HG03558 (cell line): ENCODE results near the gene NAV1.
"Not testable (repeated sequence)": the region's sequence is repeated elsewhere in the genome, so short reads cannot be mapped to it uniquely, and the experiment has no call there.

Experiments used
- ATAC-seq: cut with Tn5 transposase; IDR thresholded peaks from one replicate; pipeline ENCODE4 v1.9.1; 2021; ENCODE audit warnings: moderate number of reproducible peaks; ENCODE audit not compliant: unreplicated experiment; ENCODE audit errors: extremely low read depth

NAV1 gene

DNA sequence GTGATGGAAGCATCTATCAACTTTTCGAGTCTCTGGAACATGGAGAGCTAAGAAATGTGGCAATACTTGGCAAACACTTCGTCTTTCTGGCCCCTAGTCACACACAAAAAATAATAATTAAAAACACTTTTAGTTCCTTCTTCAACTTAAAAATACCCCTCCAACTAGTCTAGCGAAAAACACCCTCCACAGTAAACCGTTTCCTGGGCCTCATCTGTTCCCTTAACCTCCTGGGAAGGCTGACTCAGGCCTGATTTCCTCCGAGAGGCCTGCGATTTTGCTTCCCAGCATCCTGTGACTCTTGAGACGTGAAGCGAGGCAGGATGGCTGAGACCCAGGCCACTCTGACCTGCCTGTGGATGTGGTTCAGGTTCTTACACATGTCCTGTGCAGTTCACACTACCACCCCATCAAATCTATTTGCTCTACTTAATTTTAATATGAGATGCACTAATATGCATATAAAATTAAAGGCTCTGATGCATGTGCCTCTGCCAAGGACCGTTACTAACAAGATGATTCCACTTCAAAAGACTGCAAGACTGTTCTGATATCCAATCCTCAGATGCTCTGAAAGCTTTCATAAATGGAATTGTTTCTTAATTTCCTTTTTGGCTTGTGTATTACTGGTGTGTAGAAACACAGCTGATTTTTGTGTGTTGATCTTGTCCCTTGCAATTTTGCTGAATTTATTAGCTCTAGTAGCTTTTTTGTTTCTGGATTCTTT is 3.5 kb downstream of the NAV1 start:
- ATAC-seq = no peak

DNA sequence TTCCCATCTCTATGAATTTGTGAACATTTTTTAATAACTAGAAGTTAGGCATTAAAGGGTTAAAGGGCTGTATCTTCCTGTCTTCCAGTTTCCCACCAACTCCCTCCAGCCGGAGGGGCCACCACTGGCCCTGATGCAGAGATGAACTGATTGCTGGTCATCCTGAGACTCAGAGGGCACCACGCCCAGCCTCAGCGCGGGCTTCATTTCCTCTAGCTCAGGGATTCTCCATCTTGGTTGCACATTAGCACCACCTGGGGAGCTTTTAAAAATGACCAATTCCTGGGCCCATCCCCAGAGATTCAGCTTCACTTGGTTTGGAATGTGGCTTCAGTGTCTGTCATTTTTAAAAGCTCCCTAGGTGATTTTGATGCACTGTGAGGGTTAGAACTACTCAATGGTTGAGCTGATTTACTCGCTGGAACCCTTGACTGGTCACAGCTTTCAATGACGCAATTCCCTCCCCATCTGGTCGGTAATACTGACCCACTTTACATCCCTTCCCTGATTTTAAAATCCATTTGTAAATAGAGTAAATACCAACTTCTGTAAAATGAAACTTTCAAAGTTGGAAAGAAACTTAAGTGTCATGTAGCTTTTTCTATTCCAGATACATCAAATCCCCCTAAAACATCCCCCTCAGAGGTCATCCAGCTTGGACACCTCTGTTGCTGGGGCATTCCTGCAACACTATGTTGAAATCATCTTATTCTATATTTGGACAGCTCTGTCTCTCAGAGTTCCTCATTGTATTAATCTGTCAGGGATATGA is 5.1 kb downstream of the NAV1 start:
- no peak for ATAC-seq

DNA sequence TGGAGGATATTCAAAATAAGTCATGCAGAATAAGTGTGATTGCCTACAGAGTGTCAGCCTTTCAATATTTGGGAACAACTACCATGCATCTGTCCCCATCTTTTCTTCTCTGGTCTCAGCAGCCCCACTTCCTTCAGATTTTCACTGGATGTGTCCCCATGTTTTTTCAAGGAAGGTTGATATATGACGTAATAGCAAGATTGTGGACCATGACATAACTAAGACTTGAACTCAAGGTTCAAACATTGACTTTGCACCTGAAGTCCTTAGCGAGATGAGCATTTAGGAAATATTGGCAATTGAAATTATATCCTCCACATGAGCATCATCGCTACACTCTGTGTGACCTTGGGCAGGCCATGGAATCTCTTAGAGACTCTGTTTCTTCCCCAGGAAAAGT is 5.8 kb downstream of the NAV1 start:
- no peak for ATAC-seq

DNA sequence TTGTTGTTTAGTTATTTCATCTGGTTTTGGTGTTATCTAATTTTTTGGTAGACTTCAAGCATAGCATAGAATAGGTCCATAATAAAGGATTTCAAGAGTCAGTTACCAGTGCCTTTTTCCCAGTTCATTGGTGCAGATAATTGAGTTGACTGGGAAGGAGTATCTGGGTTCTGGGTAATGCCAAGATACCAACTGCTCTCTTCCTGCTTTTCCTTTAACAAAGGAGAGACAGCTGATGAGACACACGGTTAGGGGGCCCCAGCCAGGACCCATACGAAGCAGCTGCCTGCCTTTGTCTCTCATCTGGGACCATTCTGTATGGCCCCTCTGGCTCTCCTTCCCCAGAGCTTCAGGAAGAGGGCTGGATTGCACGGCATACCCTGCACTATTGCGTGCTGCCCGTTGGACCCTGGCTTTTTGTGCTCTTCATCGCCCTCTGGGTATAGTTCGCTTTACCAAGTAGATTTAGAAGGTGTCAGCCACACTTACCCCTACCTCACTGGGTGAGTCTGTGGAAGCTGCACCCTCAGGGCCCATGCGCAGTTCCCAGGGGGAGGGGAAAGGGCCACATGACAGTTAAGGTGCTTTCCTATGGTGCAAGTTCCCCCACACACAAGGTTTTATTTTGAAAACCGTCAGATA is 7.0 kb downstream of the NAV1 start:
- ATAC-seq = no peak

DNA sequence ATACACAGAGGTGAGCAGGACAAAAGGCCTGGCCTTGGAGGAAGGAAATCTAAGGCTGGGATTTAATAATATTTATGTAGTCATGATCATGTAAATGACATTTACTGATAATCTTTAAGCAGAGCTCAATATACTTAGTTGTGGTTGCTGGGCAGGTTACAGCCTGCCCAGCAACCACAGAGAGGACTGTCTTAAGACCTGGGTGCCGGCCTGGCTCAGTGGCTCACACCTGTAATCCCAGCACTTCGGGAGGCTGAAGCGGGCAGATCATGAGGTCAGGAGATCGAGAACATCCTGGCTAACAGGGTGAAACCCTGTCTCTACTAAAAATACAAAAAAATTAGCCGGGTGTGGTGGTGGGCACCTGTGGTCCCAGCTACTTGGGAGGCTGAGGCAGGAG is 10.6 kb downstream of the NAV1 start:
- not testable (repeated sequence) for ATAC-seq

DNA sequence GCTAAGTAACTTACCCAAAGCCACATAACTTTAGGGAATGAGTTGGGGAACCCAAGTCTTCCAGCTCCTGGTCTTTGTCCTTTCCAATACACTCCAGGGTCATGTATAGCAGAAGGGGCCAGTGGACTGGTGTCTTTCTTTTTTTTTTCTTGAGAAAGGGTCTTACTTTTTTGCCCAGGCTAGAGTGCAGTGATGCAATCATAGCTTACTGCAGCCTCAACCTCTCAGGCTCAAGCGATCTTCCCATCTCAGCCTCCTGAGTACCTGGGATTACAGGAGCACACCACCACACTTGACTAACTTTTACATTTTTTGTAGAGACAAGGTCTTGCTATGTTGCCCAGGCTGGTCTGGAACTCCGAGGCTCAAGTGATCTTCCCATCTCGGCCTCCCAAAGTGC is 12.2 kb downstream of the NAV1 start:
- ATAC-seq = no peak

DNA sequence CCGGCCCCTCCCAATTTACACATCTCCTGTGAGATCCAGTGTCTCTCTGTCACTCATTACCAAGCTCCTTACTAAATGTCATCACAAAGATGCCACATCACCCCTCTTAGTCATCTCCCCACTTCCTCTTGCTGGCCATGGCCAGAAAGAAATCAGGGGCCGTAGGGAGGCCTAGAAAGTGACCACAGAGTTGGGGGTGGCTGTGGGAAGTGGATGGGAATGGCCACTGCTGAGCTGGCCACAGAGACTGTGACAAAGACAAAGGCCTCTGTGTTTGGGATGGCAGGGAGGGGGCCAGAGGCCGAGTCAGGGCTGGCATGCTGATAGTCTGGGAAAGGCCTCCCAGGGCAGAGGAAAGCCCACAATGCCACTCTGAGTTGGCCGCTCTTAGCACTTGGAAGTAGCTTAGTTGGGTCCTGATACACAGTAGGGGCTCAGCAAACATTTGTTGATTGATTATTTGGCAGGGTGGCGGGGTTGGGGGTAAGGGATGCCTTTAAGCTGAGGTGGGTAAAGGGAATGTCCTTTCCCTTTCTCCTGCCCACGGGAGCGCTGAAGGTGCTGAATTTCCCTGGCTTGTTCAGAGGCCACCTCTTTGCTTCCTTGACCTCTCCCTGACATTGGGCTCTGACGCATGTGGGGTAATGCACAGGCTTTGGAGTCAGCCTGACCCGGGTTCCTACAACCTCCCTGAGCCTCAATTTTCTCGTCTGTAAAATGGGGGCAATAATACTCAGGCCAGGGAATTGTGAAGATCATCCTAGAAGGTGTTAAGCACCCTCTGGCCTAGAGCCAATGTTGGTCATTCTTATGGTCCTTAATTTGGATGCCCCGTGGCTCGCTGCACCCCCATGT is 13.2 kb downstream of the NAV1 start:
- ATAC-seq = no peak

DNA sequence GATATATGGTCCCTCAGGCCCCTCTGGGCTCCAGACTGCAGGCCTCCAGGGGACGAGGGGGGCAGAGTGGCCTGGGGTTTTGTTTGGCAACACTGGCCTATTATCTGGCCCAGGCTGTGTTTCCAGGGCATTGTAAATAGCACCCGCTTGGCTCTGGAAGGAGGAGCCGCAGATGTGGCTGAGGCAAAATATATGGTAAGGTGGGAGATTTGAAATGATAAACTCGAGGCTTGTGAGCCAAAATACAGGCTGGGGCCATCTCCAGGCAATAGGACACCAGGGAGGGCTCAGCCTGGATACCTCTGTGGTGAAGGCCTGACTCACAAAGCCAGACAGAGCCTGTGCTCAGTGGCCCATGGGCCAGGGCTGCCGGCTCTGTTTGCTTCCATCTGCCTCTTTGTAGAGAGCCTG is 14.0 kb downstream of the NAV1 start:
- ATAC-seq = no peak

DNA sequence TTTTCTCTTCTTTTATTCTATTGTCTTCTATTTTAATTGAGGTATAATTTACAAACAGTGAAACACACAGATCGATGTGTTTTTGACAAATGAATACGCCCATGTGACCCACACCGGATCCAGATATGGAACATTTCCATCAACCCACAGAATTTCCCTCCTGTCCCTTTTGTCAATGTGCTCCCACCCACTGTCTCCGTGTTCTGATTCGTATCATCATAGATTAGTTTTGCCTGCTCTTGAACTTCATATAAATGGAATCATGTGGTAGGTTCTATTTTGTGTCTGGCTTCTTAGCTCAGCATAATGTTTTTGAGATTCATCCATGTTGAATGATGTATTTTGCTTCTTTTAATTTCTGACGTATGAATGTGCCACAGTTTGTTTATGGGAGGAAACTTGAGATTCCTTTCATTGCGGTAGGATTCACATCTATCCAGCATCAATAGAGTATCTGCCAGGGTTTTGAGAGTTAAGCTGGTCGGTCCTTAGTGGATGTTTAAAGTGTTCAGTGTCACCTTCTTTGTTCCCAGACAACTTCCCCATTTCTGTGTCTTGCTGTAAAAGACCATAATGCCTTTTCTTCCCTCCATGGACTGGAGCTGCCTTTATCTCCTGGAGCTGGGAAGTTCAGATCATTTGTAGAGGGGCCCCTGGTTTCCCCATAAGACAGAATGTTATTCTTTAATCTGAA is 14.7 kb downstream of the NAV1 start:
- ATAC-seq = no peak

DNA sequence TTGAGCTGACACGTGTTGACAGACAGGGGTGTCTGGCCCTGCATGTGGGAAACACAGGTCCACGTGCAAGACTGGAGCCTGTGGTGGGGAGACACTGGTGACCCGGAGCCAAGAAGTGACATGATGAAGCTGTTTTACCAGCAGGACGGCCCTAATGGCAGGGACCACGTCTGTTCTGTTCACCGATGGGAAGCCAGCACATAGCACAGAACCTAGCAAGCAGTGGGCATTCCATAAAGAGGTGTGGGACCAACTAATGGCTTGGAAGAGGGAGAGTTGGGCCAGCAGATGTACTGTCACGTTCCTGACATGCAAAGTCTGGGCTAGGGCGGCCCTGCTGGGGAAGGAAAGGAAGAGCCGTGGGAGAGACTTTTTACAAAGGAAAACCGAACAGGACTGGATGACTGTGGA is 15.3 kb downstream of the NAV1 start:
- no peak for ATAC-seq

DNA sequence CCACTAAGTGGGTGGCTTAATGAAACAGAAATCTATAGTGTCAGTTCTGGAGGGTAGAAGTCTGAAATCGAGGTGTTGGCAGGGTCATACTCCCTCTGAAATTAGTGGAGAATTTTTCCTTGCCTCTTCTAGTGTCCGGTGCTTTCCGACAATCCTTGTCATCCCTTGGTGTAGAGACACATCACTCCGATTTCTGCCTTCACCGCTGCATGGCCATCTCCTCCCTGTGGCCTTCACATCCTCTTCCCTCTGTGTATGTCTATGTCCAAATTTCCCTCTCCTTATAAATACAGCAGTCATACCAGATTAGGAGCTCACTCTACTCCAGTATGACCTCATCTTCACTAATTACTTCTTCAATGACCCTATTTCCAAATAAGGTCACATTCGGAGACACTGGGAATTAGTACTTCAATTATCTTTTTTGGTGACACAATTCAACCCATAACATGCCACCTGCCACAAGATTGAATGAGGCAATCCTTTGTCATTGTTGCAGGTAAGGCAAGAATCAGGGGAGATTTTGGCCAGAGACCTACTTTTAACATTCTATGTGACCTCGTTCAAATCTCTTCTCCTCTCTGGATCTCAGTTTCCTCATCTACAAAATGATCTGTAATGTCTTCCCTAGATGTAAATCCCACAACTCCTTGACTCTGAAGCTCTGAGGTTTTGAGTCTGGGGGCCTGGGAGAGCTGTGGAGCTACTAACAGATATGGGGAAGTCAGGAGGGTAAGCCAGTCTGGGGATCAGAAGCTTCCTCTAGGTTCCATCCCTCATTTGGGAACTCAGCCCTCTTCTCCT is 16.1 kb downstream of the NAV1 start:
- no peak for ATAC-seq

DNA sequence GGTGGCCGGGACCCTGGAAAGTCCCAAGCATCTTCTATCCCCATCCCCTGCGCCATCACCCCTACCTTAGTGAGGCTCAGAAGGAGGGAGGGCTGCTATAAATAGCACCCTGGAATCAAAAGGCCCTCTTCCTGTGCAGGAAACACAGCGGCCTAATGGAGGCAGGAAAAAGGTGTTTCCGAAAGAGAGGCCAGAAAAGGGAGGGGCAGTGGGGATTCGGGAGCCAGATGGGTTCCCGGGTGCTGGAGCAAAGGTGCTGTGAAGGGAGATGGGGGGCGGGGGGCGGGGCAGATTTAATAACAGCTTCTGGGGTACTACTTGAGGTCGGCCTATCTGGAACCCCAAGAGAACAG is 16.6 kb downstream of the NAV1 start:
- no peak for ATAC-seq

DNA sequence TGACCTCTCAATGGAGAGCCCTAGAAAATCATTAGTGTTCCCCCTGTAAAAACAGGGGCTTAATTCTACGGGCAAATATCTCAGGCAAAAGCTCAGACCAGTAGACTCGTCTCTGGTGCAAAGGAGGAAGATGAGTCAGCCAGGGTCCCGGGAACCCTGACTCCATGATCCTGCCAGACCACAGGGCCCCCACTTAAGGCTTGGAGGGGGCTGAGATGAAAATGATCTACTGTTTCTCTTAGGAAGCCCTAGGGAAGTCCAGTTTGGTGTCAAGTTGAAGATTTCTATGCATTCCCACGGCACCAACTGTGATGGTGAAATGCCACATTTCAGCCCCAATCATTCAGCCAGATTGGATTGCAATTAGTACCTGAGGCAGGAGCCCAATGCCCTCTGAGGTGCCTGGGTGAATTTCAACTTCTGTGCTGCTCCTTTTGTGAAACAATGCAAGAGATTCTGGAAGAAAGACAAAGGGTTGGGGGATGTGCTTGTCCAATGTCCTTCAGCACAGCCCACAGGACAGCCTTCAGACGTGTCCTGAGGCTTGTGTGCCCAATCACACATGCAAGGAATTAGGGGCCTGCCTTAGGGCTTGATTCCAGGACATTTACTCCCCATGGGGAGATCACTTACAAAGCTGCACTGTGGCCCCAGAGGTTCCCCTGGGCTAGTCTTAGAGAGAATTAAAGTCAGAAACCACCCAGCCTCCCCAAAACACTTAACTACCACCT is 18.1 kb downstream of the NAV1 start:
- ATAC-seq = no peak

DNA sequence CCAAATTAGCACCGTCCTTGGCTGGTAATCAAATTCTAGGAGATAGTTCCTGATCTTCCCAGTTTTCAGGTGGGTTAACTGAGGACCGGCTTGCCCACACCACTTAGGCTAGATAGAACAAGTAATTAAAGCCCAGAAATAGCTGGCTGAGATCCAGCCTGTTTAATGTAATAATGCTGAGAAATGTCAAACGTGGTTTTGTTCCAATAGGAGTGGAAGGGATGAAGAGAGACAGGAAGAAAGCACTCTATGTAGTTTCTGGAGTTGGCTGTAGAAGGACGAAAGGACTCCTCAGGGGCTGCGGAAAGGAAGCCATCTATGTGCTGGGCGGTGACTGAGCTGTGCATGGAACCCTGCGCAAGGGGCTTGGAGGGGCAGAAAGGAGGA is 18.6 kb downstream of the NAV1 start:
- ATAC-seq = no peak

DNA sequence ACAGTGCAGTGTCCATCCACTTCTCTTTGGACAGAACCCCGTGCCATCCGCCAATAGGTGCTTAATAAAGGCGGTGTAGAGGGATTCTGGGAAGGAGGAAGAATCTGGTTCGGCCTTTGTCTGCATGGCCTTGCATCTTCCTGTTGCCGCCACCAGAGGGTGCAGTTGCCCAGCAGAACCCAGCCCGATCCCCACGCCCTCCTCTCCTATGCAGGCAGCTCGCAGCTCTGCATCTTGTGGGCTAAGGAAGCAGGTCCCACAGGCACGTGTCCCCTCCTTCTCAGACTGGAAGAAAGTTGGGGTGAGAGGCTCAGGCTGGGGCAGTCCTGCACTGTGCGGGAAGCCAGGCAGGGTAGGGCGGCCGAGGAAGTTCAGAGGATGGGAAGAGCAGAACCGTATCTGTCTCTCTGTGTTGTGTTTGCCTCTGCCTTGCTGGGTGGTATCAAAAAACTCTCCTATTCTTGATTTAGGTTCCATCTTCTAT is 20.8 kb downstream of the NAV1 start:
- ATAC-seq = no peak

DNA sequence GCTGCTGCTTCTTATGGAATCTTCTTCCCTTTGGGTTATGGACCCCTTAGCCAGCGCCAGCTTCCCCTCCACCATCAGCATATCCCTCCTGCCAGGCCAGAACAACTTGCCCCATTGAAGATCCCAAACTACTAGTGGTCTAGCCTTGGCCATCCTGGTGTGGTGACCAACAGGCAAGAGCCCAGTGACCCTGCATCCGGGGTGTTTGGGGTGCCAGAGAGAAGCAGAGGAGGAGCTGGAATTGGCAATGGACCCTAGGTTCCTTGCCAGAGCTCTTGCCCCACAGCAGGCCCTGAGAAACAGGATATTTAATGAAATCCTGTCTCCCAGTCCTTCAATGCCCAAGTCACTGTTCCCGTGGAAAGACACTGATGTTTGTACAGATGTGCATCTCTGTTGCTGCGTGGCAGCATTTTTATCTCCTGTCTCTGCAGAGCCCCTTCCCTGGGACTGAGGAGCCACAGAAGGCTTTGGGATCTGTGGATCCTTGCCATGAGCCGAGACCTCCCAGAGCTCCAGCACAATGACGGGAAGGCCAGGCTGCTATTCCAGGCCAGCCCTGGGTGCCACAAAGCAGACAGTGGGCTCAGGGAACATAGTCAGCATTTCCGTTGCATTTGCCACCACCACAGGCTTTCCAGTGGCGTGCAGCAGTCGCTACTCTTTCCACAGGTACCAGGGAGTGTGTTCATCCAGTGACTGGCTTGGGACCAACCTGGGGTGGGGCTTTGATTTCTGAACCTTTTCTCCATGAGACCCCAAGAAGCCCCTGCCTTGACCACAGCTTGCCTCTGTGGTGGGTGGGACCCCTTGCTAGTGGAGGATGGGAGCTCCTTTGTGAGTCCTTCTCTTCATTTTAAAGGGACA is 21.6 kb downstream of the NAV1 start:
- ATAC-seq = no peak

DNA sequence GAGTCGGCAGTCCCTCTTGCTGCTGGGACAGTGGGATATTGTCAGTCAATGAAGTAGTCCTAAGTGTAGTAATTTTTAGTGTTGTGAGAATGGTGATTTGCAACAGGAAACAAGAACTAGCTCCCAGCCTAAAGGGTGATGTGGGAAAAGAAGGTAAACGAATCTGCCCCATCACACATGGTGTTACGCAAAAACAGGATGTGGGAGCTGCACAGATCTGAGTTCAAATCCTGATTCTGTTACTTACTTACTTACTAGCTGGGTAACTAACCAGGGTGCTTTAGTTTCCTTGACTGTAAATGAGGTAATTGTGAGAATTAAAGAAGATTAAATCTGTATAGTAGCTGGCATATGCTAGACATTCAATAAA is 22.3 kb downstream of the NAV1 start:
- ATAC-seq = no peak

DNA sequence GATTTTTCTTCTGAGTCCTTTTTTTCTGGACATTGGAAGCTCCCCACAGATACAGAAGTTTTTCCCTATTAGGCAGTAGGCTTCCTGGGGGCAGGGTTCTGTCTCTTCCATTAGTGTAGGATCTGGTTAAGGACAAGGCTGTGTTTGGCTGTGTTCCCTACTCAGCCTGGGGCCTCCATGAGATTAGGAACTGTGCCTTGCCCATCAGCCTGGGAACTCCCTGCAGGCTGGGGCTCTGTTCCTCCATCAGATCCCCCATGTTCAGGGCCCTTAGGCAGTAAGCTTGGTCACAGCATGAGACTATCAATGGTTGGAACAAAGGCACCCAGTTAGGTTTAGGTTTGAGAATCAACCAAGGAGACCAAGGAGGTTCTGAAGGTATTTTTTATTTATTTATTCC is 22.7 kb downstream of the NAV1 start:
- ATAC-seq = no peak
